ENCODE measurements around the gene OLFM1. TPM values are rescaled to one million over a fixed set of nuclear protein-coding genes. Genes with fewer than 3 reads are reported as not detected.

Gene OLFM1
- total and polyA plus RNA-seq, 4 donors, result 2.0 to 5.9 (median 4.4) TPM

DNA sequence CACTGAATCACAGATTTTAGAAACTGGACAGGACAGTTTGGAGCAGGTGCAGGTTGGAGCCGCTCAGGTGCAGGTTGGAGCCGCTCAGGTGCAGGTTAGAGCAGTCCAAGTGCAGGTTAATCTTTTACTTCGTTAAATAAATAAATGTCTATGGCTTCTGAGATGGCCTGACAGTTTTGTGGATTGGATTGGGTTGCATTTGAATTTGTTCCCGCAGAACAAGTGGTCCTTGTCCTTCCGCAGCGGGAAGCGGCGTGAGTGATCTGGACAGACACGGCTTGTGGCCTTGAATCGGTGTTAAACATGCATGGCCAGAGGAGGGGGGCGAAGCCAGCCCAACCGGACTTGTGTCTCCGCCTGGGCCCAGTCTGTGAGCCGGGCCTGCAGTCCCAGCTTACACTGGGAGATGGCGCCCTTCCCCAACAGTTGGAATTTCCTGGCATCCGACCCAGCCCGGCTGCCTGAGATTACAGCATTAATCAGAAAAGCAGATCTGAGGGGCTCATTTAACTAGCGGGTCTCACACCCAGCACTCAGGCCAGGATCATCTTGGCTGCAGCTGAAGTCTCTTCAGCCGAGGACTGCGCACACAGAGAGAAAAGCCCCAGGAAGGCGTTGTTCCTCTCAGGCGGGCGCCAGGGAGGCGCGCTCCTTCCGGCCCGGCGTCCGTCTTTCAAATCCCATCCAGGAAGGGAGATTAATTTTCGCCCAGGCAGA lies 1.5 kb upstream of the OLFM1 start:
- Histone ChIP-seq H3K9me3 (ENCODE audit: control insufficient read depth in 4 of 4, low read length in 3 of 4) (no peaks in the 10 kb centered on the region), H3K4me3 (ENCODE audit: low read depth in 1 of 3, low read length in 3 of 3) (no peak overlapping the region), H3K27me3 (ENCODE audit: control insufficient read depth in 4 of 4, insufficient read depth in 4 of 4, low read length in 3 of 4) (peaks cover 0 to 7% (median 2%) of the 10 kb centered on the region in 4 donors), H3K36me3 (ENCODE audit: control insufficient read depth in 4 of 4, insufficient read depth in 3 of 4, low read depth in 1 of 4, low read length in 3 of 4) (no peaks in the 10 kb centered on the region), H3K27ac (ENCODE audit: low read depth in 1 of 2, low read length in 2 of 2) (no peak overlapping the region), H3K9ac (ENCODE audit: low read depth in 1 of 2, low read length in 2 of 2) (no peak overlapping the region), H3K4me1 (ENCODE audit: control insufficient read depth in 4 of 4, insufficient read depth in 4 of 4, low read length in 3 of 4) (peaks cover 7 to 24% (median 13%) of the 10 kb centered on the region in 4 donors)
- 13% methylated on average over 30 of the region's 30 CpGs for WGBS
- peak in 1 of 2 donors; percentile 7 for TF ChIP-seq RXRA (IDR thresholded peaks at IDR 0.05)
- TF ChIP-seq, protein P1, sequence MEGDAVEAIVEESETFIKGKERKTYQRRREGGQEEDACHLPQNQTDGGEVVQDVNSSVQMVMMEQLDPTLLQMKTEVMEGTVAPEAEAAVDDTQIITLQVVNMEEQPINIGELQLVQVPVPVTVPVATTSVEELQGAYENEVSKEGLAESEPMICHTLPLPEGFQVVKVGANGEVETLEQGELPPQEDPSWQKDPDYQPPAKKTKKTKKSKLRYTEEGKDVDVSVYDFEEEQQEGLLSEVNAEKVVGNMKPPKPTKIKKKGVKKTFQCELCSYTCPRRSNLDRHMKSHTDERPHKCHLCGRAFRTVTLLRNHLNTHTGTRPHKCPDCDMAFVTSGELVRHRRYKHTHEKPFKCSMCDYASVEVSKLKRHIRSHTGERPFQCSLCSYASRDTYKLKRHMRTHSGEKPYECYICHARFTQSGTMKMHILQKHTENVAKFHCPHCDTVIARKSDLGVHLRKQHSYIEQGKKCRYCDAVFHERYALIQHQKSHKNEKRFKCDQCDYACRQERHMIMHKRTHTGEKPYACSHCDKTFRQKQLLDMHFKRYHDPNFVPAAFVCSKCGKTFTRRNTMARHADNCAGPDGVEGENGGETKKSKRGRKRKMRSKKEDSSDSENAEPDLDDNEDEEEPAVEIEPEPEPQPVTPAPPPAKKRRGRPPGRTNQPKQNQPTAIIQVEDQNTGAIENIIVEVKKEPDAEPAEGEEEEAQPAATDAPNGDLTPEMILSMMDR (IDR thresholded peaks at IDR 0.05; ENCODE audit: low read depth, low read length, missing input control), result peak; percentile 92
- peak in 1 of 2 donors; percentile 13 for TF ChIP-seq HNF4A (conservative IDR thresholded peaks at IDR 0.05)
- no peak for TF ChIP-seq TAF1 (conservative IDR thresholded peaks at IDR 0.05)
- peak; percentile 95 to 96 for TF ChIP-seq RAD21 (IDR thresholded peaks at IDR 0.05)
- no peak for TF ChIP-seq FOXA1 (IDR thresholded peaks at IDR 0.05)
- peak; percentile 79 for DNase-seq (ENCODE audit: low spot score)

DNA sequence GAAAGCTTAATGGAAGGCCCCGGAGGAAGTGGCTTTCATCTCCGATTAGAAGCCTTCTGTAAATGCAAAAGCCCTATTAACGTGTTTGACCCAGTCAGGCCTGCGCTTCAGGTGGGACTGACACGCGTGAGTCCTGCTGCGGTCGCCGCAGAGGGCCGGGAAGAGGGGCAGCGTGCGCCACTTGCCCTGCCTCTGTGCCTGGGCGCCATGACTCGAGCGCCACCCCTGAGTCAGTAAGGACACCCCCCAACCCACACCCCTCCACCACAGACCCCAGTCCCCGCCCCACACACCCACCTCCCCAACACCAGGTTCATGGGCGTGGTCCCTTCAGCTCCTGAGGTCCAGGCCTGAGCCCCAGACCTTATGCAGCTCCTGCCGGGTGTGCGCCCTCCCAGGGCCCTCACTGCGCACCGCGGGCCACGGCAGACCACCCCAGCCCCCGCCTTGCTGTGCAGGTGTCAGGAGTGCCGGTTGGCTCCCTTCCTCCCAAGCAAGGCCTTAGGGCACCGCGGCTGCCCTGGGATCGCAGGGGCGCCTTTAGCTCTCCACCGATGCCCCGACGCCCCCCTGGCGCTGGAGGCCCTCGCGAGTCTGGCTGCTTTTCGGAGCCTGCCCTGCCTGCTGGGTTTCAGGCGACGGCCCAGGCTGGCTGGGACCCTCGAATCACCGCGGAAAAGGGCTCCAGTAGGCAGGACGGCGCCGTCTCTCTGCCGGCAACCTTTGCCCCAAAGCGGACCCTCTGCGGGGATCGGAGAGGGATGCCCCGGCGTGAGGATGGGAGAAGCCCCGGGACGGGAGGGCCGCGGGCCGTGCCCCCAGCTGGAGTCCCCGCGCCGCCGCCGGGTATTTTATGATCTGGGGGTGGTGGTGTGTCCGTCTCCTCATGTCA lies 625 bp upstream of the OLFM1 start:
- TF ChIP-seq EGR1 (IDR thresholded peaks at IDR 0.05; ENCODE audit: low read depth in 2 of 2) (no peak), FOXA2 (IDR thresholded peaks at IDR 0.05) (no peak), SP1 (IDR thresholded peaks at IDR 0.05) (no peak), RXRA (IDR thresholded peaks at IDR 0.05) (no peak), HNF4A (conservative IDR thresholded peaks at IDR 0.05) (no peak), JUND (IDR thresholded peaks at IDR 0.05) (no peak), YY1 (IDR thresholded peaks at IDR 0.05) (no peak), HNF4G (IDR thresholded peaks at IDR 0.05) (no peak), NR2F2 (IDR thresholded peaks at IDR 0.05) (no peak), TAF1 (conservative IDR thresholded peaks at IDR 0.05) (no peak), RAD21 (IDR thresholded peaks at IDR 0.05) (no peak)
- TF ChIP-seq, protein P2, sequence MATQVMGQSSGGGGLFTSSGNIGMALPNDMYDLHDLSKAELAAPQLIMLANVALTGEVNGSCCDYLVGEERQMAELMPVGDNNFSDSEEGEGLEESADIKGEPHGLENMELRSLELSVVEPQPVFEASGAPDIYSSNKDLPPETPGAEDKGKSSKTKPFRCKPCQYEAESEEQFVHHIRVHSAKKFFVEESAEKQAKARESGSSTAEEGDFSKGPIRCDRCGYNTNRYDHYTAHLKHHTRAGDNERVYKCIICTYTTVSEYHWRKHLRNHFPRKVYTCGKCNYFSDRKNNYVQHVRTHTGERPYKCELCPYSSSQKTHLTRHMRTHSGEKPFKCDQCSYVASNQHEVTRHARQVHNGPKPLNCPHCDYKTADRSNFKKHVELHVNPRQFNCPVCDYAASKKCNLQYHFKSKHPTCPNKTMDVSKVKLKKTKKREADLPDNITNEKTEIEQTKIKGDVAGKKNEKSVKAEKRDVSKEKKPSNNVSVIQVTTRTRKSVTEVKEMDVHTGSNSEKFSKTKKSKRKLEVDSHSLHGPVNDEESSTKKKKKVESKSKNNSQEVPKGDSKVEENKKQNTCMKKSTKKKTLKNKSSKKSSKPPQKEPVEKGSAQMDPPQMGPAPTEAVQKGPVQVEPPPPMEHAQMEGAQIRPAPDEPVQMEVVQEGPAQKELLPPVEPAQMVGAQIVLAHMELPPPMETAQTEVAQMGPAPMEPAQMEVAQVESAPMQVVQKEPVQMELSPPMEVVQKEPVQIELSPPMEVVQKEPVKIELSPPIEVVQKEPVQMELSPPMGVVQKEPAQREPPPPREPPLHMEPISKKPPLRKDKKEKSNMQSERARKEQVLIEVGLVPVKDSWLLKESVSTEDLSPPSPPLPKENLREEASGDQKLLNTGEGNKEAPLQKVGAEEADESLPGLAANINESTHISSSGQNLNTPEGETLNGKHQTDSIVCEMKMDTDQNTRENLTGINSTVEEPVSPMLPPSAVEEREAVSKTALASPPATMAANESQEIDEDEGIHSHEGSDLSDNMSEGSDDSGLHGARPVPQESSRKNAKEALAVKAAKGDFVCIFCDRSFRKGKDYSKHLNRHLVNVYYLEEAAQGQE (IDR thresholded peaks at IDR 0.05), result no peak
- TF ChIP-seq, protein P3, sequence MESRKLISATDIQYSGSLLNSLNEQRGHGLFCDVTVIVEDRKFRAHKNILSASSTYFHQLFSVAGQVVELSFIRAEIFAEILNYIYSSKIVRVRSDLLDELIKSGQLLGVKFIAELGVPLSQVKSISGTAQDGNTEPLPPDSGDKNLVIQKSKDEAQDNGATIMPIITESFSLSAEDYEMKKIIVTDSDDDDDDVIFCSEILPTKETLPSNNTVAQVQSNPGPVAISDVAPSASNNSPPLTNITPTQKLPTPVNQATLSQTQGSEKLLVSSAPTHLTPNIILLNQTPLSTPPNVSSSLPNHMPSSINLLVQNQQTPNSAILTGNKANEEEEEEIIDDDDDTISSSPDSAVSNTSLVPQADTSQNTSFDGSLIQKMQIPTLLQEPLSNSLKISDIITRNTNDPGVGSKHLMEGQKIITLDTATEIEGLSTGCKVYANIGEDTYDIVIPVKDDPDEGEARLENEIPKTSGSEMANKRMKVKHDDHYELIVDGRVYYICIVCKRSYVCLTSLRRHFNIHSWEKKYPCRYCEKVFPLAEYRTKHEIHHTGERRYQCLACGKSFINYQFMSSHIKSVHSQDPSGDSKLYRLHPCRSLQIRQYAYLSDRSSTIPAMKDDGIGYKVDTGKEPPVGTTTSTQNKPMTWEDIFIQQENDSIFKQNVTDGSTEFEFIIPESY (IDR thresholded peaks at IDR 0.05), result no peak
- TF ChIP-seq, protein P1 (IDR thresholded peaks at IDR 0.05; ENCODE audit: low read depth, low read length, missing input control), result no peak
- TF ChIP-seq, protein P4, sequence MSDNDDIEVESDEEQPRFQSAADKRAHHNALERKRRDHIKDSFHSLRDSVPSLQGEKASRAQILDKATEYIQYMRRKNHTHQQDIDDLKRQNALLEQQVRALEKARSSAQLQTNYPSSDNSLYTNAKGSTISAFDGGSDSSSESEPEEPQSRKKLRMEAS (IDR thresholded peaks at IDR 0.05), result no peak
- TF ChIP-seq, protein P5, sequence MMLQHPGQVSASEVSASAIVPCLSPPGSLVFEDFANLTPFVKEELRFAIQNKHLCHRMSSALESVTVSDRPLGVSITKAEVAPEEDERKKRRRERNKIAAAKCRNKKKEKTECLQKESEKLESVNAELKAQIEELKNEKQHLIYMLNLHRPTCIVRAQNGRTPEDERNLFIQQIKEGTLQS (IDR thresholded peaks at IDR 0.05), result no peak
- no peak overlapping the region for H3K27ac ChIP-seq (ENCODE audit: low read depth in 1 of 2, low read length in 2 of 2)
- H3K4me1 ChIP-seq (ENCODE audit: control insufficient read depth in 4 of 4, insufficient read depth in 4 of 4, low read length in 3 of 4), result peaks cover 7 to 24% (median 13%) of the 10 kb centered on the region in 4 donors
- H3K9me3 ChIP-seq (ENCODE audit: control insufficient read depth in 4 of 4, low read length in 3 of 4), result no peaks in the 10 kb centered on the region
- DNase-seq (ENCODE audit: low spot score), result no peak
- peak overlapping the region in 1 of 3 donors; percentile 52 for H3K4me3 ChIP-seq (ENCODE audit: low read depth in 1 of 3, low read length in 3 of 3)
- 21% methylated on average over 61 of the region's 61 CpGs for WGBS
- H3K36me3 ChIP-seq (ENCODE audit: control insufficient read depth in 4 of 4, insufficient read depth in 3 of 4, low read depth in 1 of 4, low read length in 3 of 4), result no peaks in the 10 kb centered on the region
- peaks cover 0 to 7% (median 2%) of the 10 kb centered on the region in 4 donors for H3K27me3 ChIP-seq (ENCODE audit: control insufficient read depth in 4 of 4, insufficient read depth in 4 of 4, low read length in 3 of 4)
- H3K9ac ChIP-seq (ENCODE audit: low read depth in 1 of 2, low read length in 2 of 2), result no peak overlapping the region

Data from liver (tissue), 9 donors.